HG02759 (cell line): Measurements from ENCODE around the gene SERPINA10.

Experiments
- ATAC-seq: cut with Tn5 transposase; IDR thresholded peaks from one replicate; pipeline ENCODE4 v1.9.1; 2021; ENCODE audit warnings: mild to moderate bottlenecking, moderate library complexity; ENCODE audit not compliant: unreplicated experiment

The SERPINA10 gene, protein sequence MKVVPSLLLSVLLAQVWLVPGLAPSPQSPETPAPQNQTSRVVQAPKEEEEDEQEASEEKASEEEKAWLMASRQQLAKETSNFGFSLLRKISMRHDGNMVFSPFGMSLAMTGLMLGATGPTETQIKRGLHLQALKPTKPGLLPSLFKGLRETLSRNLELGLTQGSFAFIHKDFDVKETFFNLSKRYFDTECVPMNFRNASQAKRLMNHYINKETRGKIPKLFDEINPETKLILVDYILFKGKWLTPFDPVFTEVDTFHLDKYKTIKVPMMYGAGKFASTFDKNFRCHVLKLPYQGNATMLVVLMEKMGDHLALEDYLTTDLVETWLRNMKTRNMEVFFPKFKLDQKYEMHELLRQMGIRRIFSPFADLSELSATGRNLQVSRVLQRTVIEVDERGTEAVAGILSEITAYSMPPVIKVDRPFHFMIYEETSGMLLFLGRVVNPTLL

GRCh38 chr14:94292872-94293577, at the start of gene SERPINA10:
SERPINA10 (minus strand) TSS chr14:94293268; CDS start chr14:94290593, 2,675 bp downstream.
- ATAC-seq = no peak

GRCh38 chr14:94342334-94342934, 49.4 kb upstream of the SERPINA10 start:
- no peak for ATAC-seq

DNA sequence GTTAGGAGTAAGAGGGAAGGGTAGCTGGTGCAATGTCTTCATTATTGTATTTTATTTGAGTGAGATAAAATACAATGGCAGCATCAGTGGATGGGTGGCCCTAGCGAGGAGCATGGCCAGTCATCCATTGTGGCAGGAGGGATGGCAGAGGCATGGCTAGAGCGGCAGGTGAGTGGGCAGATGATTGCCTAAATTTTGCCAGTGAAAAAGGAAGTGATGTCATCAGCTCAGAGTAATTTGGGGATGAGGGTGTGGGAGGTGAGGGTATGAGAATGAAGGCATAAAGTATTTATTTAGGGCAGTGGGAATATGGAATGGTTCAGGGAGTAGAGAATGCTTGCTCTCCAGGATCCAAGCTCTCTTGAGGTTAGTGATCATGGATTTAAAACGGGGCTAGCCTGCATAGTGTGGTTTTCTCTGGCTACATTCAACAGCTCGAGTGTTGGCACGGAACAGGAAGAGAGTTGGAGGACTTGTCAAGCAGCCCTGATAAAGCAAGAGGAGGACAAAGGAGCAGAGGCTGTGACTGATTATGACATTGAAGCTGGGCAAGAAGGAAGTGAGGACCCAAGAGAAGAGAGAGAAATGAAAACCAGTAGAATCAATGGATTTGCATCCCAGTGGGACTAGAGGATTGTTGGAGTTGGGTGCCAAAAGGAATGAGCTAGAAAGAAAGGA, 48.7 kb upstream of the SERPINA10 start:
- no peak for ATAC-seq

- ATAC-seq = no peak
These were observed 47.5 kb upstream of the SERPINA10 start for GRCh38 chr14:94340533-94340932.

- no peak for ATAC-seq
These were observed 45.0 kb upstream of the SERPINA10 start for GRCh38 chr14:94338023-94338422.

GRCh38 chr14:94337274-94337673, 44.2 kb upstream of the SERPINA10 start:
- ATAC-seq = no peak

DNA sequence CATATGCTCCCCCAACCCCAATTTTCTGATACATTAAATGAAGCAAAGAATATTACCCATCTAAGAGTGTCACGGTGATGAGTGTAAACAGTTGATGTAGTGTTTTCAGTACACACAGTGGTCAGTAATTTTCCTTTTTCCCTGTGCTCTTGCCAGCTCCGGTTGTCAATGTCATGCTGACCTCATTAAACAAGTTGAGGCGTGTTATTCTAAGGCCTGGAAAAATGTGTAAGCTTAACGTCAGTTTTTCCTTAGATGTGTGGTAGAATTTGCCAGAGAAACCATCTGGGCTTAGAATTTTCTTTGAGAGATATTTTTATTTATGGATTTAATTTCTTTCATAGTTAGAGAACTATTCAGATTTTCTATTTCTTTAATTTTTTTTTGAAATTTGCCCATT, 41.8 kb upstream of the SERPINA10 start:
- ATAC-seq = no peak

GRCh38 chr14:94332587-94332986, 39.5 kb upstream of the SERPINA10 start:
- no peak for ATAC-seq

DNA sequence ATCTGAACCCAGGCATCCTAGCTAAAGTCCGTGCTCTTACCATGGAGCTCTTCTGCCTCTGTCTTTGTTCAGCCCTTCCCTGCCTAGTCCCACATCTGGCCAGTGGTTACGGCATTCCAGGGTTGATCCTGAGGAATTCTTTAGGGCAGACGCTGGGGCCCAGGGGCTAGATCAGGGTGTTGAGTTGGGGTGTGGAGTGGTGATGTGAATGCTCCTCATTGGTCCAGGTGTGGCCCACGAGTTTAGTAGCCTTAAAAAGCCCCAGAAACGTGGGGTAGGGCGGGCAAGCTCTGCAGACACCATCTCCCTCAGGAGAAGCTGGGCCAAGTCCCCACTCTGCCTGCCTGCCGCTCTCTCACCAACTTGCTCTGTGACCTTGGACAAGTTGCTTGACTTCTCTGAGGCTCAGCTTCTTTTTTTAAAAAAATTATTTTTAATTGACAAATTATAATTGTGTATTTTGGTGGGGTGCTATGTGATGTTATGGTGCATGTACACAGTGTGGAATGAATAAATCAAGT, 39.1 kb upstream of the SERPINA10 start:
- no peak for ATAC-seq

DNA sequence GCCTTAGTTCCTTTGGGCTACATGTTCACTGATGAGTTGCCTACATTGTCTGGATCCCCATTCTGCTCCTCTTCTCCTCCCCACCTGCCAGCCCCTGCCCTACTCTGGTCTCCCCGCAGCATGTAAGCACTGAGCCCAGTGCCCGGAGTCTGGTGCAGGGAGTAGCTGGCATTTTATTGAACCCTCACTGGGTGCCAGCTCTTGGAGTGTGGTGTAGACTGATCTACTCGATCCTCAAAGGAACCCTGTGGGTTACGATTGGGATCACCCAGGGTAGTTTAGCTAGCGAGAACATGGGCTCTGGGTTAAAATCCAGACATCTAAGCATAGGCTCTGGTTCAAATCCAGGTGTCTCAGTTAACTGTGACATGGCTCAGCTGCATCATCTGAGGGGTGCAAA, 38.4 kb upstream of the SERPINA10 start:
- ATAC-seq = no peak

- no peak for ATAC-seq
These were observed 37.8 kb upstream of the SERPINA10 start for GRCh38 chr14:94330857-94331256.

GRCh38 chr14:94330432-94330831, 37.4 kb upstream of the SERPINA10 start:
- ATAC-seq = no peak

GRCh38 chr14:94329857-94330256, 36.8 kb upstream of the SERPINA10 start:
- no peak for ATAC-seq

GRCh38 chr14:94328196-94328595, 35.1 kb upstream of the SERPINA10 start:
- no peak for ATAC-seq

GRCh38 chr14:94322648-94323570, 29.8 kb upstream of the SERPINA10 start, which contains the start of gene SERPINA6:
SERPINA6 (minus strand) TSS chr14:94323336; CDS start chr14:94314648, 8,688 bp downstream.
- no peak for ATAC-seq

GRCh38 chr14:94321421-94322271, 28.6 kb upstream of the SERPINA10 start:
- no peak for ATAC-seq

- ATAC-seq = no peak
These were observed 27.2 kb upstream of the SERPINA10 start for GRCh38 chr14:94320243-94320642.

GRCh38 chr14:94317259-94317658, 24.2 kb upstream of the SERPINA10 start:
- ATAC-seq = no peak

DNA sequence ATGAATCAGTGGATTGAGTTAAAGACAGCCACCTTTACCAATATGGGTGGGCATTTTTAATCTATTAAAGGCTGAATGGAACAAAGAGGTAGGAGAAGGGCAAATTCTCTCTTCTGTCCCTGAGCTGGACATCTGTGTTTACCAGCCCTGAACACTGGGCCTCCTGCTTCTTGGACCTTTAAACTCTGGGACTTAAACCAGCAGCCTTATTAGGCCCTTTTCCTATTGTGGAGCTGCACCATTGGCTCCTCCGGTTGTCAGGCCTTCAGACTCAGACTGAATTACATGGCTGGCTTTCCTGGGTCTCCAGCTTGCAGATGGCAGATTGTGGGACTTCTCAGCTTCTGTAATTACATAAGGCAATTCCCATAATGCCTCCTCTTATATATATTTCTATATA, 23.6 kb upstream of the SERPINA10 start:
- ATAC-seq = no peak
